ENCODE results near the gene MED20. TPM values are rescaled to one million over a fixed set of nuclear protein-coding genes. Genes with fewer than 3 reads are reported as not detected.

The MED20 gene
- total and polyA plus RNA-seq, 2 of the 8 experiments (the other 6 are each of a cell fraction or from before 2014, with no cell fraction given) = 38.7 to 51.8 TPM

DNA sequence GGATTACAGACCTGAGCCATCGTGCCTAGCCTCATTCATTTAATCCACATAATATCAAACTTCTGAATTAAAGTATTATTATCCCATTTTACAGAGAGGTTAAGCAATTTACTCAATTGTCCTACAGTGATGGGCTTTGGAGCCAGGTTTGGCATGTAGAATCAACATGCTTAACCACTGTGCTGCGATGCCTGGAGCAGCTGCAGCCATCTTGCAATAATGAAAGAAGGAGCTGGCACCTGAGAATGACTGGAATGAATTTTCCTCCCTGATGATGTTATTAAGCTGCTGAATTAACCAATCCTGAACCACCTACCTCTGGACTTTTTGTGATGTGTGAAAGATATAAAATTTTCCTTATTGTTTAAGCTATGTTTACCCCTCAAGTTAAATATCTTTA, 33.7 kb upstream of the MED20 start:
- H3K4ac ChIP-seq (replicated peaks; ENCODE audit: insufficient read length, low read depth, low read length) = no peak overlapping the region
- no peaks in the 10 kb centered on the region; a peak in 2 of 7 replicates for H3K27me3 ChIP-seq (replicated peaks in 1 of 4; ENCODE audit: control insufficient read depth in 3 of 4, extremely low read depth in 1 of 4, insufficient read depth in 3 of 4, low read length in 3 of 4)
- no peak overlapping the region for H4K91ac ChIP-seq (replicated peaks; ENCODE audit: insufficient read length, low read length)
- H3K9ac ChIP-seq (replicated peaks in 1 of 4; ENCODE audit: extremely low read depth in 1 of 4, low read depth in 3 of 4, low read length in 3 of 4) = no peak overlapping the region
- POLR2A ChIA-PET (ENCODE audit: partially characterized antibody) = interaction anchor here (0.8 to 1.1 kb wide), 2 partner anchors 9 to 96 kb away, joined by 3 read pairs; no protein-coding TSS in a partner anchor
- 89% methylated on average over 2 of the region's 2 CpGs; no CpG with 5 or more reads in 1 of the 2 experiments for WGBS, 2 experiments (ENCODE audit: extremely low coverage in 1 of 2, insufficient coverage in 1 of 2, insufficient read length in 1 of 2, insufficient replicate concordance in 2 of 2, low coverage in 1 of 2, low lambda C conversion rate in 2 of 2, missing lambda C conversion rate in 1 of 2)
- H3K79me2 ChIP-seq (ENCODE audit: control insufficient read depth in 1 of 2, insufficient read depth in 2 of 2, low read length in 2 of 2) = no peaks in the 10 kb centered on the region
- no peak overlapping the region for H3K18ac ChIP-seq (ENCODE audit: extremely low read depth, low read length)
- no peak overlapping the region for H3K56ac ChIP-seq (replicated peaks; ENCODE audit: insufficient read length, low read depth, low read length)
- no peak overlapping the region for H2BK20ac ChIP-seq (ENCODE audit: low read length)
- no peaks in the 10 kb centered on the region for H3K23me2 ChIP-seq (ENCODE audit: low read depth, low read length)
- no peak overlapping the region for H3K4me3 ChIP-seq (ENCODE audit: extremely low read depth in 1 of 4, insufficient read depth in 2 of 4, low read depth in 3 of 4, low read length in 4 of 4)
- H2BK15ac ChIP-seq (ENCODE audit: low read length) = no peak overlapping the region
- no peaks in the 10 kb centered on the region for H4K20me1 ChIP-seq (replicated peaks in 1 of 2; ENCODE audit: control insufficient read depth in 1 of 2, insufficient read depth in 2 of 2, low read length in 2 of 2)
- H2BK12ac ChIP-seq (ENCODE audit: low read depth, low read length) = no peak overlapping the region
- no peak overlapping the region for H3K14ac ChIP-seq (ENCODE audit: insufficient read length)
- H2BK120ac ChIP-seq (replicated peaks; ENCODE audit: low read depth, low read length) = no peak overlapping the region
- FAIRE-seq = no peak
- H3K4me1 ChIP-seq (replicated peaks in 1 of 4; ENCODE audit: control insufficient read depth in 3 of 4, insufficient read depth in 4 of 4, low read length in 3 of 4) = no peaks in the 10 kb centered on the region
- no peak overlapping the region for H4K5ac ChIP-seq (ENCODE audit: insufficient read length, low read depth, low read length)
- H4K8ac ChIP-seq (ENCODE audit: extremely low read depth, insufficient read depth, low read length) = no peak overlapping the region
- no peak overlapping the region for H2AK5ac ChIP-seq (ENCODE audit: low read depth, low read length)
- H2BK5ac ChIP-seq (ENCODE audit: low read depth, low read length) = no peak overlapping the region
- H3K23ac ChIP-seq (ENCODE audit: insufficient read length) = no peak overlapping the region
- H3K79me1 ChIP-seq (ENCODE audit: low read depth, low read length) = no peaks in the 10 kb centered on the region
- no peak overlapping the region for H2AFZ ChIP-seq (ENCODE audit: low read length)
- no peak for DNase-seq (ENCODE audit: low read depth in 1 of 2, low spot score in 2 of 2)
- H3K4me2 ChIP-seq (ENCODE audit: insufficient read depth in 1 of 2, low read depth in 2 of 2, low read length in 2 of 2) = no peak overlapping the region
- no peak overlapping the region for H3K27ac ChIP-seq (ENCODE audit: low read depth, low read length)
- CTCF ChIA-PET (ENCODE audit: partially characterized antibody) = interaction anchor here (0.7 kb wide), 1 partner anchor 8 kb away, joined by 3 read pairs; no protein-coding TSS in a partner anchor
- no peaks in the 10 kb centered on the region for H3K9me3 ChIP-seq (ENCODE audit: insufficient read depth in 2 of 2, low read depth in 1 of 2, low read length in 1 of 2)
- H3K36me3 ChIP-seq (ENCODE audit: control insufficient read depth in 2 of 4, insufficient read depth in 4 of 4, low read length in 3 of 4) = no peaks in the 10 kb centered on the region
- TF ChIP-seq SIN3A (conservative IDR thresholded peaks at IDR 0.05 in 1 of 2, IDR thresholded peaks at IDR 0.05 in 1 of 2; ENCODE audit: low read depth in 1 of 2, low read length in 2 of 2) (no peak), TCF12 (IDR thresholded peaks at IDR 0.05; ENCODE audit: low read depth, low read length) (no peak), GABPA (IDR thresholded peaks at IDR 0.05; ENCODE audit: borderline replicate concordance, insufficient read depth, low read length) (no peak), FOSL1 (IDR thresholded peaks at IDR 0.05; ENCODE audit: insufficient read depth, low read depth, low read length) (no peak), MAFK (IDR thresholded peaks at IDR 0.05; ENCODE audit: low read depth, low read length) (no peak), SP1 (IDR thresholded peaks at IDR 0.05; ENCODE audit: low read depth, low read length) (no peak), RXRA (IDR thresholded peaks at IDR 0.05; ENCODE audit: insufficient read depth, low read depth, low read length) (no peak), EZH2 (IDR thresholded peaks at IDR 0.05; ENCODE audit: low read depth, low read length, severe bottlenecking) (no peak), TEAD4 (IDR thresholded peaks at IDR 0.05; ENCODE audit: low read depth, low read length) (no peak), POLR2AphosphoS5 (IDR thresholded peaks at IDR 0.05; ENCODE audit: low read depth, low read length) (no peak), KDM4A (IDR thresholded peaks at IDR 0.05; ENCODE audit: low read depth, low read length, severe bottlenecking) (no peak), JUN (IDR thresholded peaks at IDR 0.05; ENCODE audit: low read depth, low read length) (no peak)
- TF ChIP-seq, protein P1, sequence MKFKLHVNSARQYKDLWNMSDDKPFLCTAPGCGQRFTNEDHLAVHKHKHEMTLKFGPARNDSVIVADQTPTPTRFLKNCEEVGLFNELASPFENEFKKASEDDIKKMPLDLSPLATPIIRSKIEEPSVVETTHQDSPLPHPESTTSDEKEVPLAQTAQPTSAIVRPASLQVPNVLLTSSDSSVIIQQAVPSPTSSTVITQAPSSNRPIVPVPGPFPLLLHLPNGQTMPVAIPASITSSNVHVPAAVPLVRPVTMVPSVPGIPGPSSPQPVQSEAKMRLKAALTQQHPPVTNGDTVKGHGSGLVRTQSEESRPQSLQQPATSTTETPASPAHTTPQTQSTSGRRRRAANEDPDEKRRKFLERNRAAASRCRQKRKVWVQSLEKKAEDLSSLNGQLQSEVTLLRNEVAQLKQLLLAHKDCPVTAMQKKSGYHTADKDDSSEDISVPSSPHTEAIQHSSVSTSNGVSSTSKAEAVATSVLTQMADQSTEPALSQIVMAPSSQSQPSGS (IDR thresholded peaks at IDR 0.05; ENCODE audit: low read length) = no peak
